Calu3 (cell line): ENCODE measurements around the gene IFI27L1. TPM values are rescaled to one million over a fixed set of nuclear protein-coding genes. Genes with fewer than 3 reads are reported as not detected.

Experiments
- BruUV-seq: library from RNA; stranded (reverse); fragments of 400-500 nt; replicated peaks from 2 replicates; lab custom pipeline; 2021; lab: Mats Ljungman, UMichigan
- CTCF ChIA-PET: fragments of 300-600 bp; sonication (Branson Sonifier 250); formaldehyde crosslinking; loops from one replicate; lab custom pipeline; 2022; ENCODE audit warnings: antibody characterized with exemption; lab: Charles Lee
- DNase-seq: peaks from one replicate; pipeline ENCODE4 v3.0.0; 2022
- H3K27ac Mint-ChIP-seq: one replicate; pipeline ENCODE4 v1.8.0; 2022; ENCODE audit warnings: mixed read lengths; ENCODE audit not compliant: unreplicated experiment
- H3K27me3 Mint-ChIP-seq: one replicate; pipeline ENCODE4 v1.8.0; 2022; ENCODE audit warnings: mixed read lengths; ENCODE audit not compliant: unreplicated experiment
- H3K36me3 Mint-ChIP-seq: one replicate; pipeline ENCODE4 v1.8.0; 2022; ENCODE audit warnings: mild to moderate bottlenecking, moderate library complexity, mixed read lengths; ENCODE audit not compliant: insufficient read depth, unreplicated experiment
- H3K4me1 Mint-ChIP-seq: one replicate; pipeline ENCODE4 v1.8.0; 2022; ENCODE audit warnings: mild to moderate bottlenecking, low read depth, mixed read lengths; ENCODE audit not compliant: unreplicated experiment
- H3K4me3 Mint-ChIP-seq: one replicate; pipeline ENCODE4 v1.8.0; 2022; ENCODE audit warnings: mild to moderate bottlenecking, low read depth, moderate library complexity, mixed read lengths; ENCODE audit not compliant: unreplicated experiment
- H3K9me3 Mint-ChIP-seq: one replicate; pipeline ENCODE4 v1.8.0; 2022; ENCODE audit warnings: low read depth, mixed read lengths; ENCODE audit not compliant: unreplicated experiment
- intact Hi-C: fragments of 100-400 bp; cut with micrococcal nuclease; formaldehyde crosslinking; loops from one replicate; pipeline ENCODE4 v1.10.0; 2022; ENCODE audit not compliant: unreplicated experiment
- total RNA-seq: library from RNA; stranded (reverse); gene quantifications from 2 replicates; pipeline ENCODE4 v1.2.3, GENCODE V29; 2022
- TF ChIP-seq, protein P1 (sequence below): fragments of 200-600 bp; IDR thresholded peaks from one replicate; pipeline ENCODE4 v1.8.0; 2022; ENCODE audit warnings: antibody characterized with exemption; ENCODE audit not compliant: unreplicated experiment

The IFI27L1 gene
- total RNA-seq, 1 experiment from 2014 or later: 17.7 TPM

DNA sequence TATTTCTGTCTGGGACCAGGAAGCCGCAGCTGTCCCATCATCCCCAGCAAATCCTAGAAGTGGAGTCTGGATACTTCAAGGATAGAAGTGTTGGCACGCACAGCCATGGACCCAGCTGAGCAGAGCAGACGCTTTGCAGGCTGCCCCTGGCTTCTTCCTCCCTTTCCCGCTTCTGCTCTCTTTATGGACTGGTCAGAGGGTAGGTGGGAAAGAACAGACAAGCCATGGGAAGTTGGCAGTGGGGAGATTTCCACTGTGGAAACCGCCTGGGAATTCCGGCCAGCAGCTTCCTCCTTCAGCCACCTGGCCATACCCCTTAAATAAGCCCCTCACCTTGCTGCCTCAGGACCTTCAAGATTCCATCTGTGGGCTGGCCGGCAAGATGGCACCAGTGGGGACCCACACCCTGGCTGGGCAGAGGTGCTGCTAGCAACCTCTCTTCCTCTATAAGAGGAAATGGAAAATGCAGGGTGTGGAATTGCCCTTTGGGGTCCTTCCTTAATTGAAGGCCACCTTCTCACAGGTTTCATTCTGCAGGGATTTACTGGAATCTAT is 34.3 kb upstream of the IFI27L1 start:
- CTCF ChIA-PET: no interaction called here
- Mint-ChIP-seq H3K27me3 (no peaks in the 10 kb centered on the region), H3K4me3 (no peak overlapping the region), H3K9me3 (no peaks in the 10 kb centered on the region), H3K36me3 (peaks cover 67% of the 10 kb centered on the region), H3K27ac (no peak overlapping the region), H3K4me1 (no peaks in the 10 kb centered on the region)
- TF ChIP-seq, protein P1, sequence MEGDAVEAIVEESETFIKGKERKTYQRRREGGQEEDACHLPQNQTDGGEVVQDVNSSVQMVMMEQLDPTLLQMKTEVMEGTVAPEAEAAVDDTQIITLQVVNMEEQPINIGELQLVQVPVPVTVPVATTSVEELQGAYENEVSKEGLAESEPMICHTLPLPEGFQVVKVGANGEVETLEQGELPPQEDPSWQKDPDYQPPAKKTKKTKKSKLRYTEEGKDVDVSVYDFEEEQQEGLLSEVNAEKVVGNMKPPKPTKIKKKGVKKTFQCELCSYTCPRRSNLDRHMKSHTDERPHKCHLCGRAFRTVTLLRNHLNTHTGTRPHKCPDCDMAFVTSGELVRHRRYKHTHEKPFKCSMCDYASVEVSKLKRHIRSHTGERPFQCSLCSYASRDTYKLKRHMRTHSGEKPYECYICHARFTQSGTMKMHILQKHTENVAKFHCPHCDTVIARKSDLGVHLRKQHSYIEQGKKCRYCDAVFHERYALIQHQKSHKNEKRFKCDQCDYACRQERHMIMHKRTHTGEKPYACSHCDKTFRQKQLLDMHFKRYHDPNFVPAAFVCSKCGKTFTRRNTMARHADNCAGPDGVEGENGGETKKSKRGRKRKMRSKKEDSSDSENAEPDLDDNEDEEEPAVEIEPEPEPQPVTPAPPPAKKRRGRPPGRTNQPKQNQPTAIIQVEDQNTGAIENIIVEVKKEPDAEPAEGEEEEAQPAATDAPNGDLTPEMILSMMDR: no peak
- BruUV-seq: no TSS peak
- intact Hi-C loops: no loop called here
- DNase-seq: no peak

- Mint-ChIP-seq H3K27ac (no peak overlapping the region), H3K36me3 (peaks cover 69% of the 10 kb centered on the region), H3K4me1 (no peaks in the 10 kb centered on the region), H3K27me3 (no peaks in the 10 kb centered on the region), H3K9me3 (no peaks in the 10 kb centered on the region), H3K4me3 (no peak overlapping the region)
- TF ChIP-seq, protein P1: no peak
- no TSS peak for BruUV-seq
- intact Hi-C loops: no loop called here
- DNase-seq: no peak
- CTCF ChIA-PET: no interaction called here
Measured at GRCh38 chr14:94047581-94047980, 33.5 kb upstream of the IFI27L1 start.

GRCh38 chr14:94048691-94049624 is 32.2 kb upstream of the IFI27L1 start:
- DNase-seq: no peak
- Mint-ChIP-seq H3K4me3 (no peak overlapping the region), H3K9me3 (no peaks in the 10 kb centered on the region), H3K27ac (no peak overlapping the region), H3K4me1 (no peaks in the 10 kb centered on the region), H3K27me3 (no peaks in the 10 kb centered on the region), H3K36me3 (peaks cover 64% of the 10 kb centered on the region)
- intact Hi-C loops: no loop called here
- CTCF ChIA-PET: no interaction called here
- BruUV-seq: no TSS peak
- TF ChIP-seq, protein P1: no peak

DNA sequence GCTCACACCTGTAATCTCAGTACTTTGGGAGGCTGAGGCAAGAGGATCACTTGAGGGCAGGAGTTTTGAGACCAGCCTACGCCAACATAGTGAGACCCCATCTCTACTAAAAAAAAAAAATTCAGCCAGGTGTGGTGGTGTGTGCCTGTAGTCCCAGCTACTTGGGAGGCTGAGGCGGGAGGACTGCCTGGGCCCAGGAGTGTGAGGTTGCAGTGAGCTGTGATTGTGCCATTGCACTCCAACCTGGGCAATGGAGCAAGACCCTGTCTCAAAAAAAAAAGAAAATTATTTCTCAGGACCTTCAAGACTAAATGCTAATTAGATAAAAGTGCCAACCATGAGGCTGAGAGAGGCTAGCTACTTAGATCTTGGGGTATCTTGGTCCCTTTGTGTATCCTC is 31.5 kb upstream of the IFI27L1 start:
- intact Hi-C loops: loop anchor here (2.0 kb wide), 1 partner anchor 131 kb away; no protein-coding TSS in a partner anchor
- peaks cover 68% of the 10 kb centered on the region for H3K36me3 Mint-ChIP-seq
- no peak for DNase-seq
- H3K9me3 Mint-ChIP-seq: no peaks in the 10 kb centered on the region
- H3K4me1 Mint-ChIP-seq: no peaks in the 10 kb centered on the region
- no peak overlapping the region for H3K4me3 Mint-ChIP-seq
- H3K27ac Mint-ChIP-seq: no peak overlapping the region
- no peaks in the 10 kb centered on the region for H3K27me3 Mint-ChIP-seq
- no TSS peak for BruUV-seq
- TF ChIP-seq, protein P1: no peak
- CTCF ChIA-PET: no interaction called here
